BJ (cell line): Measurements from ENCODE around the gene MID1. TPM values are rescaled to one million over a fixed set of nuclear protein-coding genes. Genes with fewer than 3 reads are reported as not detected.

Experiments
- CTCF ChIA-PET: fragments of 350-600 bp; formaldehyde crosslinking; extraction: SDS; loops from one replicate; lab custom pipeline; 2021; ENCODE audit warnings: antibody characterized with exemption, inconsistent platforms; lab: Yijun Ruan, JAX
- POLR2A ChIA-PET: fragments of 300-600 bp; sonication (Branson Sonifier 250); formaldehyde crosslinking; extraction: SDS; loops from one replicate; lab custom pipeline; 2021; ENCODE audit warnings: antibody characterized with exemption; lab: Charles Lee
- DNase-seq: peaks from one replicate; pipeline ENCODE4 v3.0.0-alpha.2; 2011; ENCODE audit warnings: low read depth
- H3K27me3 ChIP-seq: 2 replicates; pipeline ENCODE4 v1.6.0; 2011; ENCODE audit warnings: low read length; ENCODE audit not compliant: control insufficient read depth, insufficient read depth
- H3K36me3 ChIP-seq: 2 replicates; pipeline ENCODE4 v1.5.1; 2011; ENCODE audit warnings: low read length; ENCODE audit not compliant: control insufficient read depth, insufficient read depth
- H3K4me3 ChIP-seq: 2 replicates; pipeline ENCODE4 v1.5.1; 2011; ENCODE audit warnings: low read depth, mild to moderate bottlenecking, control low read depth, low read length
- polyA plus RNA-seq: library from polyadenylated mRNA; depleted of rRNA; stranded (reverse); fragments of >200 nt; gene quantifications from 2 replicates; pipeline ENCODE4 v1.2.3, GENCODE V29; 2011
- TF ChIP-seq, protein P1 (sequence below): IDR thresholded peaks from 2 replicates; pipeline ENCODE4 v1.5.1; 2011; ENCODE audit warnings: low read depth, mild to moderate bottlenecking, control low read depth, inconsistent platforms, low read length, moderate library complexity; ENCODE audit not compliant: insufficient read depth

MID1 gene
- polyA plus RNA-seq, 1 experiment = 42.6 TPM

DNA sequence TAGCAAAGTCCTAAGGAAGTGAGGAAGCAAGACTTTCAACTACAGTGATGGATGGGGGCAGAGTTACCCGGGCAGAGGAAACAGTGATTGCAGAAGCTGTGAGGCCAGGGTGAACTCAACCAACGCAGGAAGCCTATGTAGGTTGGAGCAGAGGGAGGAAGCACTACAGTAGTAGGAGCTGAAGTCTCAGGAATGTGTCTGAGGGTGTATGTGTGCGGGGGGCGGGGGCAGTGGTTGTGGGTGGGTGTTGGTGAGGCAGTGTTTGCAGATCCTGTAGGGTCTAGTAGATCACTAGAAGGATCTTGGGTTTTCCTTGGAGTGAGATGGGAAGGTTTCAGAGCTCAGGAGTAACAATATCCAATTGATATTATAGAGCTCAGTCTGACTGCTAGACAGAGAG, 9.9 kb upstream of the MID1 start:
- H3K36me3 ChIP-seq = no peaks in the 10 kb centered on the region
- TF ChIP-seq, protein P1, sequence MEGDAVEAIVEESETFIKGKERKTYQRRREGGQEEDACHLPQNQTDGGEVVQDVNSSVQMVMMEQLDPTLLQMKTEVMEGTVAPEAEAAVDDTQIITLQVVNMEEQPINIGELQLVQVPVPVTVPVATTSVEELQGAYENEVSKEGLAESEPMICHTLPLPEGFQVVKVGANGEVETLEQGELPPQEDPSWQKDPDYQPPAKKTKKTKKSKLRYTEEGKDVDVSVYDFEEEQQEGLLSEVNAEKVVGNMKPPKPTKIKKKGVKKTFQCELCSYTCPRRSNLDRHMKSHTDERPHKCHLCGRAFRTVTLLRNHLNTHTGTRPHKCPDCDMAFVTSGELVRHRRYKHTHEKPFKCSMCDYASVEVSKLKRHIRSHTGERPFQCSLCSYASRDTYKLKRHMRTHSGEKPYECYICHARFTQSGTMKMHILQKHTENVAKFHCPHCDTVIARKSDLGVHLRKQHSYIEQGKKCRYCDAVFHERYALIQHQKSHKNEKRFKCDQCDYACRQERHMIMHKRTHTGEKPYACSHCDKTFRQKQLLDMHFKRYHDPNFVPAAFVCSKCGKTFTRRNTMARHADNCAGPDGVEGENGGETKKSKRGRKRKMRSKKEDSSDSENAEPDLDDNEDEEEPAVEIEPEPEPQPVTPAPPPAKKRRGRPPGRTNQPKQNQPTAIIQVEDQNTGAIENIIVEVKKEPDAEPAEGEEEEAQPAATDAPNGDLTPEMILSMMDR = no peak
- no peak for DNase-seq
- no peaks in the 10 kb centered on the region for H3K27me3 ChIP-seq
- POLR2A ChIA-PET = no interaction called here
- CTCF ChIA-PET = interaction anchor here (1.4 kb wide), 1 partner anchor 440 kb away, joined by 4 read pairs; no protein-coding TSS in a partner anchor
- no peak overlapping the region for H3K4me3 ChIP-seq

DNA sequence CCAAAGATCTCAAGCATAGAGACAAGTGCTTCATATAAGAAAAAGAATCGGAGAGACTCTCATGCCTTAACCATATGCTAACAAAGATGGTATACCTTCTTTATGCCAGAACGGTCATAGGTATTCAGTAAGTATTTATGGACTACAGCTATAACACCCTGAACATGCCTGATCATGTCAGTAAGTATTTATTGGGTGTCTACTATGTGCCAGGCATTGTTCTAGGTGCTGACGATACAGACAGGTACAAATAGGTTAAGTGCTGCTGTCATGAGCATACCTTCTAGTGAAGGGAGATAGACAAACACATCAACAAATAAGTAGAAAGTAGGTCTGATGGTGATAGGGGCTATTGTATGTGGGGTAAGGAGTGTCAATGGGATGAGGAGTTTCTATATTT, 9.5 kb upstream of the MID1 start:
- no peak overlapping the region for H3K4me3 ChIP-seq
- CTCF ChIA-PET = interaction anchor here (1.4 kb wide), 1 partner anchor 439 kb away, joined by 4 read pairs; no protein-coding TSS in a partner anchor
- H3K27me3 ChIP-seq = no peaks in the 10 kb centered on the region
- POLR2A ChIA-PET = no interaction called here
- no peaks in the 10 kb centered on the region for H3K36me3 ChIP-seq
- no peak for DNase-seq
- TF ChIP-seq, protein P1 = no peak

DNA sequence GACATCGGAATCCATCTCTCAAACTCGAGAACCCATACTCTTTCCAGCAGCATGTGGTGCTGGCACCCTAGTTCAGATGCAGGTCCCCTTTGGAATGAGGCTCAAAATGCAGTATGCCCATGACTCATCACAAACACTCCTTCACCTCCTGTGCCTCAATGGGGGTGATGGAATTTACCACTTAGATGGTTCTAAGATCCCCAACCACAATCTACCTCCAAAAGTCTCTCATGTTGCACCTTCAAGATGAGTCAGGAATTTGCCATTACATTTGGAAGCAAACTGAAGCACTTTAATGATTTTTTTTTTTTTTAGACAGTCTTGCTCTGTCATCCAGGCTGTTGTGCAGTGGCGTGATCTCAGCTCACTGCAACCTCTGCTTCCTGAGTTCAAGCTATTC, 8.5 kb upstream of the MID1 start:
- ChIA-PET CTCF (interaction anchor here (0.9 kb wide), 1 partner anchor 9 kb away, joined by 3 read pairs; no protein-coding TSS in a partner anchor), POLR2A (no interaction called here)
- Histone ChIP-seq H3K36me3 (no peaks in the 10 kb centered on the region), H3K27me3 (no peaks in the 10 kb centered on the region), H3K4me3 (no peak overlapping the region)
- TF ChIP-seq, protein P1 = no peak
- no peak for DNase-seq

DNA sequence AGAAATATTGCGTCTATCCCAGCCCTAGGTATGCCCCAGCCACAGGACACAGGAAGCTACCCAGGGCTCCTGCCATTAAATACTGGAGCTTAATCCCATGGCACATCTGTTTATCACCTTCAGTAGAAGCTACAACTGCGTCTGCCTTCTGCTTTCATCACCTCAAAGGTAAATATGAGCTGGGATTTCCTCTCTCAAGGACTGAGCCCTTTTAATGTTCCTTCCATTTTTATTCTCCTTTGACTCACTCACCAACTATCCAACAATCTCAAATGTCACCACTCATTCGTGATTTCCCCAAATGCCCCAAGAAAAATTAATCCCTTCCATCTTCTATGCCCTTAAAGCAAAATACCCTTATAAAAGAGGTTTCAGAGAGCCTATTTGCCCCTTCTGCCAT, 1.8 kb upstream of the MID1 start:
- ChIA-PET POLR2A (no interaction called here), CTCF (no interaction called here)
- H3K27me3 ChIP-seq = no peaks in the 10 kb centered on the region
- TF ChIP-seq, protein P1 = no peak
- no peaks in the 10 kb centered on the region for H3K36me3 ChIP-seq
- no peak for DNase-seq
- no peak overlapping the region for H3K4me3 ChIP-seq

DNA sequence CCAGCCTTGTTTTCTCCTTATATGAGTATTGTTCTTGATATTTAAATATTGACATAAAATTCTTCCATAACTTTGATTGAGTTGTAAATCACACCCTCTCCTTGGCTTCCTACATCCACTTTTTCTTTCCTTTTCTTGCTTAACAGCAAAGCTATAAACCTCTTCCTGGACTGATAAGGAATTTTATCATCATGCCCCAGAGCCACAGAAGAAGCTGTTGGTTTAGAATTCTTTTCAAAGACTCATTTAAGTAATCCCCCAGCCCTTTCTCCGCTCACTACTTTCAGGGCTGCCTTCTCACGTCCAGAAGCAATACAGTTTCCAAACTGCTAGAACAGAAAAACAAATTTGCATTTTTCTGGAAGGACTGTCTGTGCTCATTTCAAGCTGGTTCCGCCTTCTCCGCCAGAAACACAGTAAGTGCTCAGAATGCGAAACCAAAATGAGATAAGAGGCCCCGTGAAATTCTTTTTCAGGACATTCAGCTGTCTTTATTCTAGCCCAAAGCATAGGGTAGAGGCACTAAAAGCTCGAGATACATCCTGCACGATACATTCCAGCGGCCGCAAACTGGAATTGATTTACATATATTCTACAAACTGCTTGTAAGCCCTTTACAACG, 849 bp downstream of the MID1 start:
- TF ChIP-seq, protein P1 = no peak
- no peak for DNase-seq
- Histone ChIP-seq H3K27me3 (no peaks in the 10 kb centered on the region), H3K4me3 (peak overlapping the region; percentile 75), H3K36me3 (no peaks in the 10 kb centered on the region)
- CTCF ChIA-PET = interaction anchor here (1.1 to 3.2 kb wide), 4 partner anchors 10 to 430 kb away, joined by 3 to 14 read pairs (median 3); no protein-coding TSS in a partner anchor
- POLR2A ChIA-PET = no interaction called here
